Gastroesophageal sphincter (tissue), 3 donors: ENCODE results near the gene SHPK.

Source experiments
- CTCF ChIP-seq, 4 experiments: fragments of 200-600 bp in 2 of 4; fragments of 450-650 bp in 2 of 4; sonication (generic) in 1 of 4; IDR thresholded peaks; one replicate each; pipeline ENCODE4 v1.5.1; 2017 to 2019; ENCODE audit warnings: antibody characterized with exemption in 4 of 4, mild to moderate bottlenecking in 2 of 4, moderate library complexity in 2 of 4
- EP300 ChIP-seq: sonication (generic); formaldehyde crosslinking; IDR thresholded peaks from one replicate; pipeline ENCODE4 v1.6.1; 2017; ENCODE audit warnings: antibody characterized with exemption, mild to moderate bottlenecking
- POLR2A ChIP-seq, 2 donors: fragments of 450-650 bp; IDR thresholded peaks; one replicate each; pipeline ENCODE4 v1.6.1; 2017; ENCODE audit warnings: antibody characterized with exemption in 2 of 2, mild to moderate bottlenecking in 2 of 2, moderate library complexity in 1 of 2
- POLR2AphosphoS5 ChIP-seq: sonication (generic); formaldehyde crosslinking; IDR thresholded peaks from one replicate; pipeline ENCODE4 v1.6.1; 2017; ENCODE audit warnings: antibody characterized with exemption

GRCh38 chr17:3609689-3610088 lies 26.4 kb downstream of the SHPK start:
- TF ChIP-seq CTCF (IDR thresholded peaks at IDR 0.05) (no peak), POLR2AphosphoS5 (no peak), POLR2A (IDR thresholded peaks at IDR 0.05) (no peak), EP300 (no peak)
